ENCODE results near the gene EML6. TPM values are rescaled to one million over a fixed set of nuclear protein-coding genes. Genes with fewer than 3 reads are reported as not detected.

Gene EML6
- total RNA-seq, 1 experiment from 2014 or later: 6.6 TPM

DNA sequence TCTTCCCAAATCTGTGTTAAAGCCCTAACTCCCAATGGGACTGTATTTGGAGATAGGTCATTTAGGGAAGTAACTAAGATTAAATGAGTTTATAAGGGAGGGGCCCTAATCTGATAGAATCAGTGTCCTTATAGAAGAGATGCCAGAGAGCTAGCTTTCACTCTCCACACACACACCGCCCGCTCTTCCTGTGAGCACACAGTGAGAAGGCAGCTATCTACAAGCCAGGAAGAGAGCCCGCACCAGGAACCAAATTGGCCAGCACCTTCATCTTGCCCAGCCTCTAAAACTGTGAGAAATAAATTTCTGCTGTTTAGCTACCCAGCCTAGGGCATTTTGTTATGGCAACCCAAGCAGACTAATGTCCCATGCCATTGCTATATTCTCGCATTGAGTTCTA is 201.6 kb downstream of the EML6 start:
- POLR2A ChIA-PET: no interaction called here
- RAD21 ChIA-PET (ENCODE audit: low non-redundant PET in 1 of 2, low total read pairs in 2 of 2, uncharacterized antibody in 2 of 2, unreplicated experiment in 2 of 2): no interaction called here

More for the DNA sequence above, 201.6 kb downstream of the EML6 start:
- no peak overlapping the region for H2AFZ ChIP-seq (ENCODE audit: low read depth, low read length, poor library complexity, severe bottlenecking)
- H3K79me2 ChIP-seq (ENCODE audit: insufficient read depth, low read length): no peaks in the 10 kb centered on the region
- DNase-seq (ENCODE audit: low read depth, low spot score) (no peak), ATAC-seq (no peak)
- H3K4me3 ChIP-seq (replicated peaks in 1 of 2; ENCODE audit: low read depth in 1 of 2, low read length in 2 of 2): no peak overlapping the region
- no peaks in the 10 kb centered on the region for H3K36me3 ChIP-seq (ENCODE audit: control insufficient read depth in 1 of 2, insufficient read depth in 2 of 2, low read length in 2 of 2)
- no peaks in the 10 kb centered on the region for H4K20me1 ChIP-seq (ENCODE audit: insufficient read depth)
- no peak overlapping the region for H3K4me2 ChIP-seq (ENCODE audit: low read length)
- H3K4me1 ChIP-seq (ENCODE audit: control insufficient read depth in 1 of 2, insufficient read depth in 2 of 2, low read length in 2 of 2): no peaks in the 10 kb centered on the region
- no peak overlapping the region for H3K9ac ChIP-seq (ENCODE audit: low read length)
- TF ChIP-seq POLR2AphosphoS5 (IDR thresholded peaks at IDR 0.05; ENCODE audit: low read depth, low read length): no peak
- no peak for TF ChIP-seq EZH2 (IDR thresholded peaks at IDR 0.05)
- no peak for TF ChIP-seq JUND (IDR thresholded peaks at IDR 0.05)
- TF ChIP-seq ZFX (IDR thresholded peaks at IDR 0.05): no peak
- no peak for TF ChIP-seq EGR1 (IDR thresholded peaks at IDR 0.05; ENCODE audit: low read depth)
- TF ChIP-seq SP1 (IDR thresholded peaks at IDR 0.05; ENCODE audit: low read depth): no peak
- no peak for TF ChIP-seq MAX (IDR thresholded peaks at IDR 0.05)
- no peak for TF ChIP-seq TCF7L2 (IDR thresholded peaks at IDR 0.05; ENCODE audit: borderline replicate concordance, extremely low read depth, insufficient read depth, insufficient read length)
- TF ChIP-seq ELF1 (IDR thresholded peaks at IDR 0.05; ENCODE audit: borderline replicate concordance, low read depth): no peak
- no peak for TF ChIP-seq CBX3 (IDR thresholded peaks at IDR 0.05; ENCODE audit: low read depth)
- TF ChIP-seq EZH2phosphoT487 (IDR thresholded peaks at IDR 0.05; ENCODE audit: borderline replicate concordance): no peak
- TF ChIP-seq SIN3A (IDR thresholded peaks at IDR 0.05; ENCODE audit: low read depth): no peak
- no peak for TF ChIP-seq RAD21 (IDR thresholded peaks at IDR 0.05; ENCODE audit: low read depth)
- TF ChIP-seq FOSL1 (IDR thresholded peaks at IDR 0.05; ENCODE audit: low read depth): no peak
- TF ChIP-seq REST (IDR thresholded peaks at IDR 0.05; ENCODE audit: low read depth): no peak
- TF ChIP-seq SRF (IDR thresholded peaks at IDR 0.05; ENCODE audit: low read depth): no peak
- TF ChIP-seq CEBPB (IDR thresholded peaks at IDR 0.05; ENCODE audit: low read depth): no peak
- no peak overlapping the region for H3K27ac ChIP-seq (ENCODE audit: low read depth, low read length)
- intact Hi-C loops (cut with micrococcal nuclease): no loop called here
- BruUV-seq (replicated peaks): no TSS peak
- H3K9me3 ChIP-seq (ENCODE audit: control insufficient read depth in 1 of 2, insufficient read depth in 1 of 2, low read depth in 1 of 2, low read length in 2 of 2): peaks cover 5 to 6% of the 10 kb centered on the region in 2 experiments; a peak in 1 of 4 replicates
- H3K27me3 ChIP-seq (ENCODE audit: insufficient read depth, low read length): no peaks in the 10 kb centered on the region
- H3K9me2 ChIP-seq (ENCODE audit: insufficient read depth): no peaks in the 10 kb centered on the region
- CTCF ChIA-PET: no interaction called here

Data from HCT116 (cell line).